Neural cell (in vitro differentiated cells): ENCODE data around the gene CELA2B. TPM values are rescaled to one million over a fixed set of nuclear protein-coding genes. Genes with fewer than 3 reads are reported as not detected.
"Not testable (repeated sequence)": the region's sequence is repeated elsewhere in the genome, so short reads cannot be mapped to it uniquely, and the experiment has no call there.

Experiments used
- H2AFZ ChIP-seq: fragments of 200-600, 300-800 bp; sonication (generic), shearing (Covaris generic); 2 replicates; pipeline ENCODE4 v1.6.0; 2014; ENCODE audit warnings: low read depth, mild to moderate bottlenecking, antibody characterized with exemption, low read length, moderate library complexity
- H3F3A ChIP-seq: fragments of 200-600 bp; shearing (Covaris generic); 2 replicates; pipeline ENCODE4 v1.6.1; 2016; ENCODE audit warnings: mild to moderate bottlenecking, moderate library complexity, mixed read lengths, antibody characterized with exemption, low read length; ENCODE audit not compliant: insufficient read depth, poor library complexity, severe bottlenecking
- H3K27ac ChIP-seq: fragments of 200-600, 300-800 bp; sonication (generic), shearing (Covaris generic); 2 replicates; pipeline ENCODE4 v1.5.1; 2014; ENCODE audit warnings: mild to moderate bottlenecking, low read length, moderate library complexity
- H3K27me3 ChIP-seq: fragments of 300-800, 200-600 bp; sonication (generic), shearing (Covaris generic); 2 replicates; pipeline ENCODE4 v1.6.0; 2014; ENCODE audit warnings: mild to moderate bottlenecking, low read depth, low read length, moderate library complexity; ENCODE audit not compliant: insufficient read depth
- H3K36me3 ChIP-seq: fragments of 300-800, 200-600 bp; sonication (generic), shearing (Covaris generic); 2 replicates; pipeline ENCODE4 v1.5.1; 2014; ENCODE audit warnings: mild to moderate bottlenecking, antibody characterized with exemption, low read length, moderate library complexity; ENCODE audit not compliant: insufficient read depth
- H3K4me2 ChIP-seq: fragments of 300-800, 200-600 bp; sonication (generic), shearing (Covaris generic); 2 replicates; pipeline ENCODE4 v1.6.0; 2014; ENCODE audit warnings: mild to moderate bottlenecking, low read length
- H3K4me3 ChIP-seq: fragments of 300-800, 200-600 bp; sonication (generic), shearing (Covaris generic); 2 replicates; pipeline ENCODE4 v1.5.1; 2014; ENCODE audit warnings: mild to moderate bottlenecking, low read length, moderate library complexity
- H3K79me2 ChIP-seq: fragments of 200-600 bp; shearing (Covaris generic); replicated peaks from 2 replicates; pipeline ENCODE4 v1.6.0; 2014; ENCODE audit warnings: mild to moderate bottlenecking, low read length, moderate library complexity; ENCODE audit not compliant: insufficient read depth
- H3K9ac ChIP-seq: fragments of 300-800, 200-600 bp; sonication (generic), shearing (Covaris generic); 2 replicates; pipeline ENCODE4 v1.6.1; 2016; ENCODE audit warnings: mild to moderate bottlenecking, low read length, mixed read lengths
- H3K9me2 ChIP-seq: fragments of 200-600 bp; shearing (Covaris generic); 2 replicates; pipeline ENCODE4 v1.6.1; 2016; ENCODE audit warnings: mild to moderate bottlenecking, low read length, mixed read lengths; ENCODE audit not compliant: insufficient read depth
- H3K9me3 ChIP-seq: fragments of 200-600, 300-800 bp; sonication (generic), shearing (Covaris generic); 2 replicates; pipeline ENCODE4 v1.6.1; 2016; ENCODE audit warnings: mild to moderate bottlenecking, mixed run types, low read length, moderate library complexity, mixed read lengths
- H4K20me1 ChIP-seq: fragments of 200-600 bp; shearing (Covaris generic); 2 replicates; pipeline ENCODE4 v1.6.1; 2016; ENCODE audit warnings: mild to moderate bottlenecking, mixed run types; ENCODE audit not compliant: insufficient read depth
- EP300 ChIP-seq: fragments of 450-650 bp; conservative IDR thresholded peaks from 2 replicates; pipeline ENCODE4 v1.6.1; 2014; ENCODE audit warnings: antibody characterized with exemption, mild to moderate bottlenecking, moderate library complexity; ENCODE audit not compliant: poor library complexity, severe bottlenecking
- EZH2 ChIP-seq: fragments of 200-600, 300-800 bp; shearing (Covaris generic), sonication (generic); IDR thresholded peaks from 2 replicates; pipeline ENCODE4 v1.6.1; 2014; ENCODE audit warnings: antibody characterized with exemption, low read length, borderline replicate concordance, mild to moderate bottlenecking; ENCODE audit not compliant: insufficient read depth, poor library complexity, severe bottlenecking
- MXI1 ChIP-seq: fragments of 450-650 bp; conservative IDR thresholded peaks from 2 replicates; pipeline ENCODE4 v1.6.1; 2014; ENCODE audit warnings: antibody characterized with exemption, mild to moderate bottlenecking; ENCODE audit not compliant: poor library complexity, severe bottlenecking
- POLR2AphosphoS5 ChIP-seq: IDR thresholded peaks from 2 replicates; pipeline ENCODE4 v1.6.1; 2012
- RAD21 ChIP-seq: fragments of 450-650 bp; conservative IDR thresholded peaks from 2 replicates; pipeline ENCODE4 v1.6.1; 2014; ENCODE audit warnings: antibody characterized with exemption, mild to moderate bottlenecking, moderate library complexity
- SMC3 ChIP-seq: fragments of 450-650 bp; conservative IDR thresholded peaks from 2 replicates; pipeline ENCODE4 v1.6.1; 2014; ENCODE audit warnings: antibody characterized with exemption, mild to moderate bottlenecking, moderate library complexity; ENCODE audit not compliant: poor library complexity
- TAF1 ChIP-seq: IDR thresholded peaks from 2 replicates; pipeline ENCODE4 v1.6.1; 2012; ENCODE audit warnings: low read depth
- polyA plus RNA-seq: library from polyadenylated mRNA; depleted of rRNA; stranded (reverse); fragments of >200 nt; gene quantifications from 2 replicates; pipeline ENCODE4 v1.2.3, GENCODE V29; 2014
- TF ChIP-seq, protein P1 (sequence below): IDR thresholded peaks from 2 replicates; pipeline ENCODE4 v1.6.1; 2012; ENCODE audit warnings: borderline replicate concordance
- TF ChIP-seq, protein P2 (sequence below): fragments of 450-650 bp; IDR thresholded peaks from 2 replicates; pipeline ENCODE4 v1.5.1; 2014; ENCODE audit warnings: antibody characterized with exemption, mild to moderate bottlenecking, moderate library complexity; ENCODE audit not compliant: poor library complexity, severe bottlenecking

Gene CELA2B
- polyA plus RNA-seq, 1 donor from 2014 or later, result not detected

DNA sequence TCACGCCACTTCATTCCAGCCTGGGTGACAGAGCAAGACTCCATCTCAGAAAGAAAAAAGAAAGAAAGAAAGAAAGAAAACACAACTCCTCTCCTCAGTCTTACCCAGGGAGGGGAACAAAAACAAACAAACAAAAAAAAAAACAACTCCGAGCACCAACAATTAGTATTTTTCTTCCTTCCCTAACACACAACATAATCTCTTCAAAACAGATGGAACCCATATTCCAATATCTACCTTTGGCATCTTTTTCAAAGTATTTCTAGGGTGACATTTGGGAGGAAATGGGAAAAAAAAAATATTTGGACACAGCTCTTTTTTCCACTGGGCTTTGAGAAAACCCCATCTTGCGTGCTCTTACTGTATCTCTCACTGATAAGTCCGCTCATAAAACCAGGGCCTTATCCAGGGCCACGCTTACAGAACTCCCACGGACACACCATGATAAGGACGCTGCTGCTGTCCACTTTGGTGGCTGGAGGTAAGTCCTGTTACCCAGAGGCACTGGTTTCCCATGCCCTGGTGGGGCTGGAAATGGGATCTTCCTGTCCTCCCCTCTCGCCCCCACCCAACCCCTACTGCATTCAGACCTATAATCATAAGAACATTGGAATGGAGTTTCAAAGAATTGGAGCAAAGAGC is 19.5 kb upstream of the CELA2B start, which contains the start of gene CELA2A:
TSS of gene CELA2A (plus strand) at position 420 of the 642 bp plus-strand sequence. CDS start at position 442, 22 bp downstream.
- Histone ChIP-seq H2AFZ (no peak within 1 kb of the TSS), H3K27ac (no peak within 1 kb of the TSS), H3K4me3 (no peak within 1 kb of the TSS), H3F3A (no peaks in the 10 kb centered on the region), H3K9me3 (no peaks in the 10 kb centered on the region), H3K4me2 (no peak within 1 kb of the TSS), H3K9ac (no peak within 1 kb of the TSS), H3K9me2 (no peaks in the 10 kb centered on the region), H4K20me1 (no peaks in the 10 kb centered on the region), H3K79me2 (no peaks in the 10 kb centered on the region), H3K36me3 (no peaks in the 10 kb centered on the region), H3K27me3 (no peaks in the 10 kb centered on the region)
- no peak for TF ChIP-seq EZH2
- TF ChIP-seq, protein P1, sequence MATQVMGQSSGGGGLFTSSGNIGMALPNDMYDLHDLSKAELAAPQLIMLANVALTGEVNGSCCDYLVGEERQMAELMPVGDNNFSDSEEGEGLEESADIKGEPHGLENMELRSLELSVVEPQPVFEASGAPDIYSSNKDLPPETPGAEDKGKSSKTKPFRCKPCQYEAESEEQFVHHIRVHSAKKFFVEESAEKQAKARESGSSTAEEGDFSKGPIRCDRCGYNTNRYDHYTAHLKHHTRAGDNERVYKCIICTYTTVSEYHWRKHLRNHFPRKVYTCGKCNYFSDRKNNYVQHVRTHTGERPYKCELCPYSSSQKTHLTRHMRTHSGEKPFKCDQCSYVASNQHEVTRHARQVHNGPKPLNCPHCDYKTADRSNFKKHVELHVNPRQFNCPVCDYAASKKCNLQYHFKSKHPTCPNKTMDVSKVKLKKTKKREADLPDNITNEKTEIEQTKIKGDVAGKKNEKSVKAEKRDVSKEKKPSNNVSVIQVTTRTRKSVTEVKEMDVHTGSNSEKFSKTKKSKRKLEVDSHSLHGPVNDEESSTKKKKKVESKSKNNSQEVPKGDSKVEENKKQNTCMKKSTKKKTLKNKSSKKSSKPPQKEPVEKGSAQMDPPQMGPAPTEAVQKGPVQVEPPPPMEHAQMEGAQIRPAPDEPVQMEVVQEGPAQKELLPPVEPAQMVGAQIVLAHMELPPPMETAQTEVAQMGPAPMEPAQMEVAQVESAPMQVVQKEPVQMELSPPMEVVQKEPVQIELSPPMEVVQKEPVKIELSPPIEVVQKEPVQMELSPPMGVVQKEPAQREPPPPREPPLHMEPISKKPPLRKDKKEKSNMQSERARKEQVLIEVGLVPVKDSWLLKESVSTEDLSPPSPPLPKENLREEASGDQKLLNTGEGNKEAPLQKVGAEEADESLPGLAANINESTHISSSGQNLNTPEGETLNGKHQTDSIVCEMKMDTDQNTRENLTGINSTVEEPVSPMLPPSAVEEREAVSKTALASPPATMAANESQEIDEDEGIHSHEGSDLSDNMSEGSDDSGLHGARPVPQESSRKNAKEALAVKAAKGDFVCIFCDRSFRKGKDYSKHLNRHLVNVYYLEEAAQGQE, result no peak
- TF ChIP-seq, protein P2, sequence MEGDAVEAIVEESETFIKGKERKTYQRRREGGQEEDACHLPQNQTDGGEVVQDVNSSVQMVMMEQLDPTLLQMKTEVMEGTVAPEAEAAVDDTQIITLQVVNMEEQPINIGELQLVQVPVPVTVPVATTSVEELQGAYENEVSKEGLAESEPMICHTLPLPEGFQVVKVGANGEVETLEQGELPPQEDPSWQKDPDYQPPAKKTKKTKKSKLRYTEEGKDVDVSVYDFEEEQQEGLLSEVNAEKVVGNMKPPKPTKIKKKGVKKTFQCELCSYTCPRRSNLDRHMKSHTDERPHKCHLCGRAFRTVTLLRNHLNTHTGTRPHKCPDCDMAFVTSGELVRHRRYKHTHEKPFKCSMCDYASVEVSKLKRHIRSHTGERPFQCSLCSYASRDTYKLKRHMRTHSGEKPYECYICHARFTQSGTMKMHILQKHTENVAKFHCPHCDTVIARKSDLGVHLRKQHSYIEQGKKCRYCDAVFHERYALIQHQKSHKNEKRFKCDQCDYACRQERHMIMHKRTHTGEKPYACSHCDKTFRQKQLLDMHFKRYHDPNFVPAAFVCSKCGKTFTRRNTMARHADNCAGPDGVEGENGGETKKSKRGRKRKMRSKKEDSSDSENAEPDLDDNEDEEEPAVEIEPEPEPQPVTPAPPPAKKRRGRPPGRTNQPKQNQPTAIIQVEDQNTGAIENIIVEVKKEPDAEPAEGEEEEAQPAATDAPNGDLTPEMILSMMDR, result no peak
- TF ChIP-seq RAD21, result no peak
- no peak for TF ChIP-seq SMC3
- no peak for TF ChIP-seq EP300
- no peak for TF ChIP-seq MXI1
- no peak for TF ChIP-seq POLR2AphosphoS5
- no peak for TF ChIP-seq TAF1

DNA sequence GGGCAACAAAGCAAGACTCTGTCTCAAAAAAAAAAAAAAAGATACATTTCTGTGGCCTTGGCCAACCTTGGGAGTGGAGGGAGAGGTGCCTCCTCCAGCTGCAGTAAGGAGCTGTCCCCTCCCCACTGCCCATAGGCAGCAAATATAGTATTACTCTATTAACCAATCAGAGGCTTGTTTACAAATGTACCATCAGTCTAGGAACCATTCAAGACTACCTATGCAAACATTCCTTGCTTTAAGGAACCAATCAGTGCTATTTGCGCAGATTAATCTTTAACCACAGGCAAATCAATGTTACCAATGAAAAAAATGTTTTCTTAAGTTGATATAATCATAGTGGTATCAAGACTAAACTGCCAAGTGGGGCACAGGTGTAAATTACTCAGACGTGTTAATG is 18.3 kb upstream of the CELA2B start:
- Histone ChIP-seq H4K20me1 (no peaks in the 10 kb centered on the region), H3K9ac (no peak overlapping the region), H3K4me3 (no peak overlapping the region), H2AFZ (no peak overlapping the region), H3F3A (no peaks in the 10 kb centered on the region), H3K27ac (no peak overlapping the region), H3K9me2 (no peaks in the 10 kb centered on the region), H3K36me3 (no peaks in the 10 kb centered on the region), H3K27me3 (no peaks in the 10 kb centered on the region), H3K79me2 (no peaks in the 10 kb centered on the region), H3K4me2 (no peak overlapping the region), H3K9me3 (no peaks in the 10 kb centered on the region)
- TF ChIP-seq, protein P2, result no peak
- TF ChIP-seq MXI1, result no peak
- no peak for TF ChIP-seq RAD21
- TF ChIP-seq, protein P1, result no peak
- no peak for TF ChIP-seq SMC3
- TF ChIP-seq POLR2AphosphoS5, result no peak
- TF ChIP-seq EP300, result no peak
- TF ChIP-seq EZH2, result no peak
- TF ChIP-seq TAF1, result no peak

DNA sequence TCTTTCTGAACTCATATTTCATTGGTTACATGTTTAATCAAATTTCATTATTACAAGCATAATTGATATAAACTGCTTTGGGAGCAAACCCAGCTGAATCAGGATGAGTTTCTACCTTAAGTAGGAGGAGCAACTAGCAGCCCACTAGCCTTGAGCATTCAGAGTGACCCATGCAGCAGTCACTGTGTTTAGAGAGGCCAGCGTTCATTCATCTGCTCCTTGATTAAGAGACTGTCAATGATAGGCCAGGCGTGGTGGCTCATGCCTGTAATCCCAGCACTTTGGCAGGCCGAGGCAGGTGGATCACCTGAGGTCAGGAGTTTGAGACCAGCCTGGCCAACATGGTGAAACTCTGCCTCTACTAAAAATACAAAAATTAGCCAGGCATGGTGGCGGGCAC is 17.5 kb upstream of the CELA2B start:
- not testable (repeated sequence) for H3K4me2 ChIP-seq, H3K36me3 ChIP-seq, H3K9me3 ChIP-seq, H3K9ac ChIP-seq, H3F3A ChIP-seq, H3K27me3 ChIP-seq, H3K27ac ChIP-seq, H3K4me3 ChIP-seq, H3K79me2 ChIP-seq, H3K9me2 ChIP-seq, H4K20me1 ChIP-seq, H2AFZ ChIP-seq
